Superior temporal gyrus (tissue), 1 donor: ENCODE data around the gene CORO7.

ENCODE experiments used
- DNase-seq: peaks from one replicate; pipeline ENCODE4 v3.0.0-alpha.2; 2016; ENCODE audit errors: extremely low spot score

The CORO7 gene

DNA sequence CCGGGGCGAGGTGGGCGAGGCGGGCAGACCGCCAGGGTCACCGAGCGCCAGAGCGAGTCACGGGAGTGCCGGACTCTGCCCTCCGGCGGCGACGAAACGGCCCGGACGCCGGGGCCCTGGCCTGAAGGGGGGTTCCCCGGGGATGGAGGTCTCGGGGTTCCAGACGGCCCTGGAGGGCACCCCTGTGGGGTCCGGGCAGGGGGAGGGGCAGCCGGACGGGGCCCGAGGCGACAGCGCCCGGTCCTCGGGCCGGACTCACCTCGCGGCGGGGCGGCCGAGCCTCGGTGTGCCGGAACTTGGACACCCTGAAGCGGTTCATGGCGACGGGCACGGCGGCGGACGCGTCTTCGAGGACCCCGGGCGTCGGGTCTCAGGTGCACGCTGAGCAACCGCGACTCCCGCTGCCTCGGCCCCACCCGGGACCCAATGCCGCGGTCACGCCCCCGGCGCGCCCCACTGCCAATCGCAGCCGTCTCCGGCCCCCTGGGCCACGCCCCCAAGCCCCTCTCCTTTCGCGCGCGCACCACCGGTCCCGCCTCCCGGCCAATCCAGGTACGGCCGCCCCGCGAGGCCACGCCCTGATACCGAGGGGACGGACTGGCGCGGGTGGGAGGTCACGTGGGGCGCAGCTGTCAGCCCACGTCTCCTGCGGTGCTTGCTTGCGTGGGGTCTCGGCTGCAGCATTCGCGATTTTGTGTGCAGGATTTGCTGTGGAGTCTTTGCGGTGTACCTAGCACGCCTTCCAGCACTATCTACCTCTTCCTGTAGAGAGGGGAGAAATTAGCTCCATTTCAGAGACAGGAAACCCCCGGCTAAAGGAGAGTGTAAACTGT, at the start of gene CORO7:
TSS of gene CORO7 (minus strand) at position 397 of the 833 bp plus-strand sequence. CDS start at position 319, 78 bp downstream.
- DNase-seq = peak; percentile 92

DNA sequence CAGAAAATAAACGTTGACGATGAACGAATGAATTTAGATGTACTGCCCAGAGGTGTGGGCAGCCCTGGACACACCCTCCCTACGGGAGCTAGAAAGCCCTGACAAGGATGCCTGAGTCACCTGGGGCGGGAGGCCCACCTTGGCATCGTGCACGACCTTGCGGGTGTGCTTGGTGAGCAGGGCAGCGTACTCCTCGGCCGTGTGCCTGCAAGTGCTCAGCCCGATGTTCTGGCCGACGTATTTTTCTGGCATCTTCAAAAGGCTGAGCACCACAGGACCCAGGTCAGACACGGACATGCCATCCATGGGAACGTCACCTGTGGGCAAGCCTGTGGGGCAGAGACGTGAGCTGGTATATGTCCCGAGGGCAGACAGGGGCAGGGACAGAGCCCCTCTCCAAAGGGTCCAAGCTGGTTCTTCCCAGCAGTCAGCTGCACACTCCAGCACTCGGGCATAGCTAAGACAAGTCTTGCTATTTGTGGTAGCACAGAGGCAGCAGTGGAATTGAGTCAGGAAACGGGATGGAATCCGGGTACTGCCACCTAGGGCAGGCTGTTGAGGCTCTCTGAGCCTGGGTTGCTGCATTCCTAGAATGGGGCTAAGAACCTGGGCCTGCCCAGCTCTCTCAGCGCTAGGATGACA, 47.2 kb upstream of the CORO7 start:
- DNase-seq = no peak

DNA sequence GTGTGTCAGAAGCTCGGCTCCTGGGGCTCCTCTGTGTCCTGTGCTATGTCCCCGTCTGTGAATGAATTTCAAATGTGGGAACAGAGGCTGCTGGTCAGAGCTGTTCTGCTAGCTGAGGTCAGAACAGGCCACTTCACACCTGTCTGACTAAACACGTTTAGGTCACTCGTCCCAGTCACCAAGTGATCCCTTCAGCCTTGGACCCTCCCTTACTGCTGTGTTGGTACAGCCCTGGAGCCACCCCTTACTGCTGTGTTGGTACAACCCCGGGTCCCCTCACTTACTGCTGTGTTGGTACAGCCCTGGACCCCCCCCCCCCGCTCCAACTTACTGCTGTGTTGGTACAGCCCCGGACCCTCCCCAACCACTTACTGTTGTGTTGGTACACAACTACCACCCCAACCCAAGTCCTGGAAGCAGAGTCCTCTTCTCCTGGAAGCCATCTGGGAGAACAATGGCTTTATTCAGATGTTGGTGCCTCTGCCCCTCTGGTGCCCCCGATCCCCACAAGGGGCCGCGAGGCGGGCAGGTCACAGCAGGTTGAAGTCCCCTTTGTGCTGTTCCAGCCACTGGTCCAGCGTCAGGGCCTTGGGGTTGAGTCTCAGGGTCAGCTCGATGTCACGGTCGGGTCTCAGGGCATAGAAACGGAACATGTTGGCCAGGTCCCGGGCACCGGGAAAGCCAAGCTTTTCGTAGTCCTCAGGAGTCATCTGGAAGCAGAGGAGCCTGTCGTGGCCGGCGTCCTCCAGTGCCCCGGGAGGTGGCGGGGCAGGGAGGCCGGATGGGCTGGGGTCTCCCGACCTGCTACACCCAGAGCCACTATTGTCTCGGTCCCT, 45.1 kb upstream of the CORO7 start:
- peak; percentile 24 for DNase-seq

DNA sequence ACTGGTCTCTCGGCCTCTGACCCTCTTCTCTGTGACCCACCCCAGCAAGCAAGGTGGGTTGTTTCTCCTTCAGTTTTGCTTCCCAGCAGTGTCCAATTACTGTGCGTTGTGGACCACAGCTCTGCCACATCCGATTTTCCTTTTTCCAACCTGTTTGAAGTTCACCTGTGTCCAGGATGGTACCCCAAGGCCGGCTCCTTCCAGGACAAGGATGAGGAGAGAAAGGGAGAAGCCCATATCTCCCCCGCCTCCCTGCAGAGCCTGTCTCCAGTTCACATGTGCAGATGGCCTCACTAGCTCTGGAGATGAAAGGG, 44.5 kb upstream of the CORO7 start:
- DNase-seq = no peak

DNA sequence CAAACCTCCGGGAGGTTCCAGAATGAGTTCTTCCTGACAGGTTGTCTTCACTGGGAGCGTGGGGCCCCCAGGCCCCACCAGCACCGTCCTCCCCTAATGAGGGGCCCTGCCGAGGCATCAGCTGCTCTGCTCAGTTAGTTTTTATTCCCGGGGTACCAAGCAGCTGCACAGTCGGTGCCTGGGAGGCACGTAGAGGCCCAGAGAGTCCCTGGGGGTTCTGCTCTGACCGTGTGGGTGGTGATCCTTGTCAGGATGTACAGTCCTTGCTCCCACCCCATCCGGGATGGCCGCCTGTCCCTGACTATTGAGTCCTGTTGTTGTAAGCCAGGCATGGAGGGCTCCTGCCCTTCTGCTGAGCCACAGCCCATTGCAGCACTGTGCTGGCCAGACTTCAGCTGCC, 39.6 kb upstream of the CORO7 start:
- DNase-seq = no peak

DNA sequence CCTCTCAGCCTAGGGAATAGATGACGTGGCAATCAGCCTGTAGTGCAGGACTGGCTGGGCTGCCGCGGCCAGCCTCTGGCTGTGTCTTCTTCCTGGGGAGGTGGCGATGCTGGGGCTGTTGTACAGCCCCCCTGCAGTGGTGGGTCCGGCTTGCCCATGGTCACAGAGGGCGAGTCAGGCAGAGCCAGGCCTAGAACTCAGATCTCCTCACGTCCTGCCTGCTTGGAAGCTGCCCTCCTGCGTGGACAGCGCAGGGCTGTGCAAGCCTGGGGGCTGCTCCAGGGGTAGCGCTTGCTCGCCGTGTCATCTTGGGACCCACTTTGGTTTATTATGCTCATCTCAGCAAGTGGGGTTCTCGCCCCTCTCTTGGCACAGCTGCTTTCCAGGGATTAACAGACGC, 38.7 kb upstream of the CORO7 start:
- DNase-seq = no peak

DNA sequence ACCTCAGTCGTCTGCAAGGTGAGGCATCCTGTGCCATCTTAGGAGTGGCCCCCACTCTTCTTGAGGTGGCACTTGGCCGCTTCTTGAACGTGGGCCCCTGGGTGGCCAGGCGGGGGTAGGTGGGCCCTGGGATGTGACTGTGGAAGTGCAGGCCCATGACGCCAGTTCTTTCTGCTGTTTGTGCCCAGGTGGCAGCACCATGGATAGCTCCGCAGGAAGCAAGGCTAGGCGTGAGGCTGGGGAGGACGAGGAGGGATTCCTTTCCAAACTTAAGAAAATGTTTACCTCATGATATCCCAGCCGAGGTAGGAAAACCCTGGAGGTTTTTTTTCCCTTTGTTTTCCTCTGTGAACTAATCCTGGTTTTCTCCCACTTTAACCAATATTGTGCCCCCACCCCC, 38.2 kb upstream of the CORO7 start:
- DNase-seq = no peak

DNA sequence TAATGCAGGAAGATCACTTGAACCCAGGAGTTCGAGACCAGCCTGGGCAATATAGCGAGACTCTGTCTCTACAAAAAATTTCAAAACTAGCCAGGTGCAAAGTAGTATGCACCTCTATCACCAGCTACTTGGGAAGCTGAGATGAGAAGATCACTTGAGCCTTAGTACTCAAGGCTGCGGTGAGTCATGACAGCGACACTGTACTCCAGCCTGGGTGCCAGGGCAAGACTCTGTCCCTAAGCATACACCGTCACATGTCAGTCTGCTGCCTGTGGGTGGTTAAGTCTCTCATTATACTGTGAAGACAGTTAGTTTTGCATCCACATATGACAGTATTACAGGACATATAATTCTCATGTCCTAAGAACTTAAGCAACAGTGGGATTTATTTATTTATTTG, 36.3 kb upstream of the CORO7 start:
- DNase-seq = no peak

DNA sequence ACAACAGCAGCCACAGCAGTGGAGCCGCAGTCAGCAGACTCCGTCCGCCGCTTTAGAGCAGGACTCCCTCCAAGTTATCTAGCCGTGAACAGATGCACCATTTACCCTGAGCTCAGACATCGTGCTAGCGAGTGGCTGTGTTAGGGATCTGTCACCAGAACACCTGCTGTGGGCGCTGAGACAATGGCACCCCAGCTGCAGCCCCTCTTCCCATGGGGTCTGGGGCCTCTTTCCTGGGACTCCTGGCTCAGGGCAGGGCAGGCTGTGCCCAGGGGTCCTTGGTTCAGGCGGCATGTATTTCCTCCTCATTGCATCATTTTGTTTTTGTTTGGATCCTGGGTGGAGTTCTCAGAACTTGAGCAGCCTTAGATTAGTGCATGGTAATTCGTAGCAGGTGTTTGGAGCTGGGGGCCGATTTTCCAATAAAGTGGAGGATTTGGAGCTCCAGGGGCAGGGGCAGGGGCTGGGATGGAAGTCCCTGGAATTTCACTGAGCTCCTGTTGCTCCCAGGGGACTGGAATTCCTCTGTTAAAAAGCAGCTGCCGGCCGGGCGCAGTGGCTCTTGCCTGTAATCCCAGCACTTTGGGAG, 34.6 kb upstream of the CORO7 start:
- no peak for DNase-seq

DNA sequence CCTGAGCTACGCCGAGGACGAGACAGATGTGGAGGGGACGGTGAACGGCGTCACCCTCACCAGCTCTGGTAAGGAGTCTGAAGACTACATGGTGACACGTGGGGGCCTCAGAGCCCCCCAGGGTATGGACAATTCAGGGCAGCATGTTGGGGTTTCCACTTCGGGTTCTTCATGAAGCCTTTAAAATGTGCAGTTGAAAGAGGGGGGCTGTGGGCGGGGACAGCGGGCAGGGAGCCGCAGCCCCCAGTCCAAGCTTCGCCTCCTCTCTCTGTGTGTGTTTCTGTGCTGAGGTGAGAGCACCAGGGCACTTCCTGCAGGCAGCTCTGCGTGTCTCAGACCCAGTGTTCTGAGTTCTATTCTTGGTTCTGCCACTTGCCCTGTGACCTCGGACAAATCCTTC, 34.0 kb upstream of the CORO7 start:
- no peak for DNase-seq

DNA sequence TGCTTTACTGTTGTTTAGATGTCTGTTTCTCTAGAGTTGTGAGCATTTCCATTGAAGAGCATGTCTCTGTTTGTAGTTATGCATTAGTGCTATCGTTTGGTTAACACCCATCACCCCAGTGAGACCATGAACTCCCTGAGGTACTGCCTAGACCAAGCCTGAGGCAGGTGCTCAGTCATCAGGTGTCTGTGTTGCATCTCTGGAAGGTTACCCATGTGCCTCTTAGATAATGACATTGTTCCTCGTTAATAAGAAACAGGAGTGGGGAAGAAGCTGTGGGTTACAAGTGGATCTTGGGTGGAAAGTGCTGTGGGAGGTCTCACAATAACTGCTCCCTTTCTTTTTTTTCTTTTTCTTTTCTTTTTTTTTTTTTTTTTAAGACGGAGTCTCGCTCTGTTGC, 27.6 kb upstream of the CORO7 start:
- DNase-seq = no peak

DNA sequence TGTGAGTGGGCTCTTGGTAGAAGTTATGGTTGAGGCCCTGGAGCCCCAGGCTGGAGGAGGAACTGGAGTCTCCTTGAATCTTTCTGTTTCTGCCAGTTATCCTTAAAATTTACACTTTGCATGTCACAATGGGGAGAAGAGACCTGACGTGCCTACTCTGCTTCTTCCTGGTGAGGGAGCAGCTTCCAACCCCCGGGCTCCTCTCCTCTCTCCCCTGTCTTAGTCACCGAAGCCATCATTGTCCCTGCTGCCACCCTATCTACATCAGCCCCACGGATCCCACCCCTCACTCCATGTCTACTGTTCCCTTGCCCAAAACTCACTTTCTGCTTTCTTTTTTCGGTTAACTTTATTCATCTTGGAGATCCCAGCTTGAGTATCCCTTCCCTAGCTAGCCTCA, 26.9 kb upstream of the CORO7 start:
- DNase-seq = no peak

DNA sequence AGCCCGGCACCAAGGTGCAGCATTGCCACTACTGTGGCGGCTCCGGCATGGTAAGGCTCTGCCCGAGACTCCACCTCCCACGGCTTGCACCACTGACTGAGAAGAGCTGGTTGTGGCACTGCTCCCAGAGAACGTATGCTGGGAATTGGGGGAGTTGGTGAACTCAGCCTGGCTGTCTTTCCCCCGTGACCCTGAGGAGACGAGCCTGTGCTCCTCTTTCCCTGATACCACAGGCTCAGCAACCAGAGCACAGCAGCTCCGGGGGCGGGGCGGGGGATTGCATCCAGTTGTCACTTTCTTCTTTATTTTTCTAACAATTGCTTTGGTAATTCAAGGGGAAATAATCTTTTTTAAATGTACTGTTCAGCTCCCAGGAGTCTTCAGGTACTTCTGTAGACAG, 26.0 kb upstream of the CORO7 start:
- DNase-seq = no peak

DNA sequence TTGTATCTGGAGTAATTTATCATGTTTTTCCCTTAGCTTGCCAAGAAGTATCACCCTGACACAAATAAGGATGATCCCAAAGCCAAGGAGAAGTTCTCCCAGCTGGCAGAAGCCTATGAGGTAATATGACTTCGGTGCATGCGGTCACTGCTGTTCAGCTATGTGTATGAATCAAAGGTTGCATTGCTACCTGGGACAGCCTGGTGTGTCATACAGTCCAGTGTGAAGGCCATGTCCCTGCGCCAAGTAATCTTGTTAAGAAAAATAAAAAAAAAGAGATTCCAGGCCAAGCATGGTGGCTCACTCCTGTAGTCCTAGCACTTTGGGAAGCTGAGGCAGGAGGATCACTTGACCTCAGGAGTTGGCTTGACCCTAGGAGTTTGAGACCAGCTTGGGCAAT, 21.0 kb upstream of the CORO7 start:
- no peak for DNase-seq

DNA sequence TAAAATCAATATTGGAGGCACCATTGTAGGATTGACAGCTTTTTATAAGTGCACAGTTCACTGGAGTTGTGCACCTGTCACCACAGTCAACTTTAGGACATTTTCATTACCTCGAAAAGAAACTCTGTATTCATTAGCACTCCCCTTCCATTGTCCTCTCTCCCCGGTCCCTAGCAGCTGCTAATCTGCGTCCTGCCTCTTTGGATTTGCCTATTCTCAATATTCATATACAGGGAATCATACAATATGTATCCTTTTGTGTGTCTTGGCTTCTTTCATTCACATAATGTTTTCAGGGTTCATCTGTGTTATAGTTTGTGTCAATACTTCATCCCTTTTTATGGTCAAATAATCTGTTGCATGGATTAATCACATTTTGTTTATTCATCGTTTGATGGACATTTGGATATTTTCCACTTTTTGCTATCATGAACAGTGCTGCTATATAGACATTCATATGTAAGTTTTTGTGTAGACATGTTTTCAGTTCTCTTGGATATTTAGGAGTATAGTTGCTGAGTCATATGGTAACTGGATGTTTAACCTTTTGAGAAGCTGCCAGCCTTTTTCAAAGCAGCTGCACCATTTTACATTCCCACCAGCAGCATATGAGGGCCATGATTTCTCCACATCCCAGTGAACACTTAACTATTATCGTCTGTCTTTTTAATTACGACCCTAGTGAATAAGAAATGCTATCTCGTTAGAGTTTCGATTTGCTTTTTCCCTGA, 19.1 kb upstream of the CORO7 start:
- no peak for DNase-seq

DNA sequence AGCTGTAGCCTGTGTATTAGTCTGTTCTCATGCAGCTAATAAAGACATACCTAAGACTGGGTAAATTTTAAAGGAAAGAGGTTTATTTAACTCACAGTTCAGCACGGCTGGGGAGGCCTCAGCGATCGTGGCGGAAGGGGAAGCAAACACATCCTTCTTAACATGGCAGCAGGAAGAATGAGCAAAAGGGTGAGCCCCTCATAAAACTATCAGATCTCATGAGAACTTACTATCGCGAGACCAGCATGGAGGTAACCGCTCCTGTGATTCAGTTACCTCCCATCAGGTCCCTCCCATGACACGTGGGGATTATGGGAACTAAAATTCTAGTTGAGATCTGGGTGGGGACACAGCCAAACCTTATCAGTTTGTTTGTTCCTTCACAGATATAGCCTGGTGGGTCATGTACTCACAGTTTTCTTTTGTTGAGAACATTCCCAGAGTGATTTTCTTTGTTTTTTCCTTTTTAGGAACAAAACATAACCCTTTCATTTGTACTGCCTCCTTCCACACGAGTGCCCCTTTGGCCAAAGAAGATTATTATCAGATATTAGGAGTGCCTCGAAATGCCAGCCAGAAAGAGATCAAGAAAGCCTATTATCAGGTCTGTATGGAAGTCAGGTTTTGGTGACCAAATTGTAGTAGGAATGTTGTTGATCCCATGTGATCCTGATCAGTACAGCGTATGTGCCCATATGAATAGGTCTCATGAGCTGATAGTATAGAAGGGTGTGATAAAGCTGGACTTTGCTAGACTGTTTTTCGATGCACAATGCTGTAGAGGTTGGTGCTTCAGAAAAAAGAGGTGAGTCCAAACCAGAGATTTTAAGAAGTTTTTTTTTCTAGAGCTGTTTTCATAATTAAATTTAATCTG, 17.8 kb upstream of the CORO7 start:
- DNase-seq = no peak

DNA sequence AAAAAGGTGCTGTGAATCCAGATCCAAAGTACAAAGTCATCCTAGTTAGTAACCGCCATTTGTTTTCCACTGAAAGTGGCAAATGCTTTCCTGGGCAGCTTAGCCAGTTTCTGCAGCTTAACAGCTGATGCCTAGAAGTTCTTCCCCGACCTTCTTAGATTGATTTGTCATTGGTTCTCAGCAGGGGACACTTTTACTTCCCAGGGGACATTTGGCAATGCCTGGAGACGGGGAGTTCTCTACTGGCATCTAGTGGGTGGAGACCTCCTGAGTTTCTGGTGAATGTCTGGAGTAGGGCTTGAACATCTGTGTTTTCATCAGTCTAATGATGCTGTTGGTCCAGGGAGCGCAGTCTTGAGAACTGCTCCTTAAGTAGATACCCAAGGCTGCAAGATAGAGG, 16.8 kb upstream of the CORO7 start:
- no peak for DNase-seq

DNA sequence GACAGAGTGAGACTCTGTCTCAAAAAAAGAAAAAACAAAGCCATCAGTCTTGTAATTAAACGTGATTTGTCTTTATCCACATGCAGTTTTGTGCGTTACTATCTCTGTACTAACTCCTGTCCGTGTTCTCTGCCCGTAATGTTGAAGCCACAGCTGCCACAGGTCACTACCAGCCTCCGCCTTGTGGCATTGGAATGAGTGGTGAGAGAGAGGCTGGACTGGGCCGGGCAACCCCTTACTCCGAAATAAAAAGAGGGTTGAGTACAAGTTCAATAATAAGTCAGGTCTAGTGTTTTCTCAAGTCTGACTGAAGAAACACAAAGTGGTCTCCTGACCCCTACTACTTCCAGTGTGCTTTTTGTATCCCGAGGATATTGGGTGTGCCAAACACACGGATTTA, 14.6 kb upstream of the CORO7 start:
- DNase-seq = no peak

DNA sequence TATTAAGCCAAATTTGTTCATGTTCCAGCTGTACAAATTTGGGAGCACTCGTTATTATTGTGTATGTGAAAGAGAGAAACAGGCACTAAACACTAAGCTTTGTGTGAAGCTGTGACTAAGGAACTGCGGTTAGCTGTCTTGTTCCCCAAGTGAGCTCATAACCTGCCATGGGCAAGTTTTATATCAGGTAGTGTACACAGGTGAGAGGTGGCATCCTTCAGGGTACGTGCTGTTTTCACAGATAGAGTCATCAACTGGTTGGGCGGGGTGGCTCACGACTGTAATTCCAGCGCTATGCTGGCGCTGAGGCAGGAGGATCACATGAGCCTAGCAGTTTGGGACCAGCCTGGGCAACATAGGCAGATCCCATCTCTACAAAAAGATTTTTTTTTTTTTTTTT, 12.1 kb upstream of the CORO7 start:
- no peak for DNase-seq

DNA sequence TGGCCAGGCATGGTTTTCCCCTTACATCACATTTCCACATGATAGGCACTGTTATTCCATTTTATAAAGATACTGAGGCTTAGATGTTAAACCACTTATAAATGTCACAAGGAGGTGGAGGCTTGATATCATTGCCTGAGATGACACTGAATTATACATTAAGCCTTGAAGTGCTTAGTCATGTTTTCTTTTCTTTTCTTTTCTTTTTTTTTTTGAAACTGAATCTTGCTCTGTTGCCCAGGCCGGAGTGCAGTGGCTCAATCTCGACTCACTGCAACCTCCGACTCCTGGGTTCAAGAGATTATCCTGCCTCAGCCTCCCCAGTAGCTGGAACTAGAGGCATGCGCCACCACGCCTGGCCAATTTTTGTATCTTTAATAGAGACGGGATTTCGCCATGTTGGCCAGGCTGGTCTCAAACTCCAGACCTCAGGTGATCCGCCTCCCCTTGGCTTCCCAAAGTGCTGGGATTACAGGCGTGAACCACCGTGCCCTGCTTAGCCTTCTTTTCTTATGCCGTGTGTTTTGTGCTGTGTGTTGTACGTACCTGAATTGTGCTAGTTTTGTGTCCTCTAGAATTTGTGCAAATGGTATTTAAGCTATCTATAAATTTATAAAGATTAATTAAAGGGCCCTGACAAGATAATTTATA, 10.5 kb upstream of the CORO7 start:
- no peak for DNase-seq
